ENCODE data around the gene MARCHF10. TPM values are rescaled to one million over a fixed set of nuclear protein-coding genes. Genes with fewer than 3 reads are reported as not detected.

The MARCHF10 gene
- total and polyA plus RNA-seq, 7 donors: 0.09 to 2.1 (median 0.71) TPM; not detected in 2

- WGBS, 2 donors: 96 to 97% methylated on average over 18 of the region's 18 CpGs
- Histone ChIP-seq H3K4me3 (no peak overlapping the region), H3K36me3 (no peaks in the 10 kb centered on the region), H3K27me3 (no peaks in the 10 kb centered on the region), H3K27ac (no peak overlapping the region), H3K9me3 (no peaks in the 10 kb centered on the region), H3K4me1 (no peaks in the 10 kb centered on the region)
- intact Hi-C loops (cut with DNase I): no loop called here
- TF ChIP-seq POLR2A (IDR thresholded peaks at IDR 0.05) (no peak), CTCF (IDR thresholded peaks at IDR 0.05) (no peak), POLR2AphosphoS5 (IDR thresholded peaks at IDR 0.05) (no peak)
- peak; percentile 24 for DNase-seq
Observed at GRCh38 chr17:62715882-62716390, 92.2 kb downstream of the MARCHF10 start.

DNA sequence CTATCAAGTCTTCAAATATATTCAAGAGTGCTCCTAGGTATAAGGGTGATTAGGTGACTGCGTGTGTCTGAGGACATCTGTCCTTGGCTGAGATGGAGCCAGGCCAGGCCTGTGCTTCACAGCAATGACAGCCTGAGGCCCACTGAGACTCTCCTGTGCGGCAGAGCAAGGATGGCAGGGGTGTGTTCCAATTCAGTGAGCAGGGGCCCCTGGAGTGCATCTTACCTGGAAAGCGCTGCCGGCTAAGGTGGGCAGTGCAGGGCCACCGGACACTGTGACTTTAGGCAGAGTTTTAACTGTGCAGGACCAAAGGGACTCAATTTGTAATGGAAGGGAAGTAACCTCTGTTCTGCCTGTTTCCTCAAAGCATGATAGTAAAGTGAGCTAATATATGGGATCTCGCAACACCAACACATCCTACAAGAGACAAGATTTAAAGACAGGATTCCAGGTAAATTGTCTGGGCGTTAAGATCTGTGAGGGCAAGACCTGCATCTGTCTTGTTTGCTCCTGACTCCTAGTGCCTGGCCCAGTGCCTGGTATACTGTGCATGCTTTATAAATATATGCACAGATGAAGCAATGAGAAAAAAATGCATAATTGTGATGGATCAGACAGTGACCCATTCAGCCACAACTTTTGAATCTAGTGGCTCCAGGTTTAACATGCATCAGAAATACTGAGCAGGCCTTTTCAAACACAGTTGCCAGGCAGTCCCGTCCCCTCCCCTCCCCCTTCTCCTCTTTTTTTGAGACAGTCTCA is 93.9 kb downstream of the MARCHF10 start:
- Histone ChIP-seq H3K9me3 (no peaks in the 10 kb centered on the region), H3K36me3 (no peaks in the 10 kb centered on the region), H3K4me3 (no peak overlapping the region), H3K4me1 (no peaks in the 10 kb centered on the region), H3K27ac (no peak overlapping the region), H3K27me3 (no peaks in the 10 kb centered on the region)
- peak; percentile 26 for DNase-seq
- TF ChIP-seq POLR2AphosphoS5 (IDR thresholded peaks at IDR 0.05) (no peak), EP300 (IDR thresholded peaks at IDR 0.05) (no peak), POLR2A (IDR thresholded peaks at IDR 0.05) (no peak), CTCF (IDR thresholded peaks at IDR 0.05) (no peak)
- WGBS, 2 donors: 92 to 94% methylated on average over 8 of the region's 8 CpGs
- intact Hi-C loops (cut with DNase I): no loop called here

- Histone ChIP-seq H3K4me3 (no peak overlapping the region), H3K4me1 (no peaks in the 10 kb centered on the region), H3K27me3 (no peaks in the 10 kb centered on the region), H3K27ac (no peak overlapping the region), H3K36me3 (no peaks in the 10 kb centered on the region), H3K9me3 (peaks cover 0 to 3% (median 1%) of the 10 kb centered on the region in 4 donors)
- WGBS, 2 donors: 81 to 83% methylated on average over 17 of the region's 17 CpGs
- no peak for DNase-seq
- TF ChIP-seq POLR2A (IDR thresholded peaks at IDR 0.05) (no peak), POLR2AphosphoS5 (IDR thresholded peaks at IDR 0.05) (no peak)
- intact Hi-C loops (cut with DNase I): no loop called here
Observed at GRCh38 chr17:62713086-62713881, 94.8 kb downstream of the MARCHF10 start.

- Histone ChIP-seq H3K4me1 (no peaks in the 10 kb centered on the region), H3K27me3 (no peaks in the 10 kb centered on the region), H3K36me3 (no peaks in the 10 kb centered on the region), H3K4me3 (no peak overlapping the region), H3K27ac (no peak overlapping the region), H3K9me3 (peaks cover 0 to 3% (median 1%) of the 10 kb centered on the region in 4 donors)
- intact Hi-C loops (cut with DNase I): no loop called here
- 83% methylated on average over 8 of the region's 8 CpGs for WGBS, 2 donors
- no peak for TF ChIP-seq CTCF (IDR thresholded peaks at IDR 0.05)
- TF ChIP-seq EP300 (IDR thresholded peaks at IDR 0.05): no peak
- TF ChIP-seq POLR2AphosphoS5 (IDR thresholded peaks at IDR 0.05): no peak
- no peak for TF ChIP-seq POLR2A (IDR thresholded peaks at IDR 0.05)
- peak; percentile 17 for DNase-seq
Observed at GRCh38 chr17:62712171-62712581, 95.9 kb downstream of the MARCHF10 start.

DNA sequence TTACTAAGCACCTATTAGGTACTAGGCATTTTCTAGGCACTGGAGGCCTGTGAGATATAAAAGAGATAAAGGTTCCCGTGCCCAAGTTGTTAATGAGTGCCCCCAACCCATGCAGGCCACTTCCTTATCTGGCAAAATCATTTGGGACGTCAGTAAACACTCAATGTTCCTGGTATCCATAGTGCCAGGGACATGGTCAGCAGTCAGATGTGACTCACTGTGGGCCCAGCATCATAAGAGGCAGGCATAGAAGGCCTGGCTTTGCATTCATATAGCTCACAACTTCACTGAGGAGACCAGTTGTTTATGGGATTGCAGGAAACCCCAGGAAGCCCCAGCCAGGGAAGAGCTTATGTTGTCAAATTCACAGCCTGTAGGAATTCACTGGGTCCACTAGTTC is 99.5 kb downstream of the MARCHF10 start:
- peaks cover 0 to 3% (median 1%) of the 10 kb centered on the region in 4 donors for H3K9me3 ChIP-seq
- 43 to 70% methylated on average over 2 of the region's 2 CpGs for WGBS, 2 donors
- intact Hi-C loops (cut with DNase I): no loop called here
- H3K36me3 ChIP-seq: no peaks in the 10 kb centered on the region
- no peak for TF ChIP-seq POLR2A (IDR thresholded peaks at IDR 0.05)
- H3K27ac ChIP-seq: no peak overlapping the region
- H3K4me3 ChIP-seq: no peak overlapping the region
- H3K27me3 ChIP-seq: peaks cover 0 to 4% (median 0%) of the 10 kb centered on the region in 3 donors
- peaks cover 0 to 13% (median 10%) of the 10 kb centered on the region in 4 donors for H3K4me1 ChIP-seq
- DNase-seq: no peak
